K562 (cell line): ENCODE results near the gene PLEKHO2. TPM values are rescaled to one million over a fixed set of nuclear protein-coding genes. Genes with fewer than 3 reads are reported as not detected.

Experiments
- ATAC-seq: fragments of 200-7000 bp; cut with Tn5 transposase; 3 replicates; pipeline ENCODE4 v1.9.1; 2020; ENCODE audit warnings: moderate library complexity
- BruUV-seq: library from RNA; stranded (reverse); fragments of 400-500 nt; replicated peaks from 2 replicates; lab custom pipeline; 2021; lab: Mats Ljungman, UMichigan
- CTCF ChIA-PET: fragments of 300-600 bp; formaldehyde crosslinking; extraction: SDS; loops from one replicate; lab custom pipeline; 2021; ENCODE audit warnings: low intra/inter-chr PET ratio; lab: Yijun Ruan, JAX
- POLR2A ChIA-PET: fragments of 300-600, 350-650 bp; sonication (Branson Sonifier 250); formaldehyde crosslinking; extraction: SDS; loops from one replicate; lab custom pipeline; 2021; ENCODE audit warnings: antibody characterized with exemption, inconsistent platforms; lab: Yijun Ruan, JAX
- DNase-seq, 4 experiments: peaks; one replicate each; pipeline versions ENCODE4 v3.0.0 to v3.0.0-alpha.2; 2011 to 2018; ENCODE audit warnings: low spot score in 3 of 4, mixed read lengths in 3 of 4; ENCODE audit errors: extremely low read depth in 1 of 4
- FAIRE-seq: peaks from 2 replicates; lab custom pipeline; 2011; peaks lifted over from hg19 to GRCh38; lab: Jason Lieb, UNC
- H2AFZ ChIP-seq: 2 replicates; pipeline ENCODE4 v1.6.0; 2011; ENCODE audit warnings: low read depth, low read length, control low read depth, inconsistent platforms
- H3K27ac ChIP-seq: fragments of 200-600 bp; 3 replicates; pipeline ENCODE4 v1.8.0; 2011; ENCODE audit warnings: low read depth, mild to moderate bottlenecking, control low read depth, inconsistent platforms, low read length, moderate library complexity, mixed read lengths; ENCODE audit errors: extremely low read depth
- H3K27me3 ChIP-seq, 2 experiments: fragments of 300-600 bp in 1 of 2; 2 replicates in 1 of 2; 3 replicates in 1 of 2; pipeline versions ENCODE4 v1.6.0 to v1.8.0; 2011; ENCODE audit warnings: inconsistent platforms in 2 of 2, low read length in 2 of 2, mild to moderate bottlenecking in 1 of 2, mixed read lengths in 1 of 2, moderate library complexity in 1 of 2; ENCODE audit not compliant: control insufficient read depth in 2 of 2, insufficient read depth in 2 of 2
- H3K36me3 ChIP-seq: fragments of 300-600 bp; 3 replicates; pipeline ENCODE4 v1.8.0; 2011; ENCODE audit warnings: mild to moderate bottlenecking, low read length, inconsistent platforms; ENCODE audit not compliant: control insufficient read depth, insufficient read depth
- H3K4me1 ChIP-seq, 2 experiments: fragments of 200-600 bp in 1 of 2; replicated peaks in 1 of 2; 2 replicates in 1 of 2; 3 replicates in 1 of 2; pipeline versions ENCODE4 v1.5.1 to v1.8.0; 2011; ENCODE audit warnings: inconsistent platforms in 2 of 2, low read length in 2 of 2, mild to moderate bottlenecking in 1 of 2, mixed read lengths in 1 of 2, moderate library complexity in 1 of 2; ENCODE audit not compliant: control insufficient read depth in 2 of 2, insufficient read depth in 2 of 2
- H3K4me2 ChIP-seq: 2 replicates; pipeline ENCODE4 v1.6.1; 2011; ENCODE audit warnings: low read length, control low read depth, inconsistent platforms, mixed read lengths; ENCODE audit not compliant: insufficient read depth
- H3K4me3 ChIP-seq: fragments of 200-600 bp; sonication (generic), shearing (Covaris generic); 2 replicates; pipeline ENCODE4 v1.5.1; 2016; ENCODE audit warnings: control low read depth, inconsistent platforms
- H3K79me2 ChIP-seq: fragments of 200-600 bp; 3 replicates; pipeline ENCODE4 v1.8.0; 2011; ENCODE audit warnings: low read length, inconsistent platforms; ENCODE audit not compliant: control insufficient read depth, insufficient read depth
- H3K9ac ChIP-seq, 2 experiments: 2 replicates each; pipeline versions ENCODE4 v1.6.0 to v1.6.1; 2011; ENCODE audit warnings: low read depth in 2 of 2, low read length in 2 of 2, control low read depth in 1 of 2, inconsistent platforms in 1 of 2, mild to moderate bottlenecking in 1 of 2, mixed read lengths in 1 of 2; ENCODE audit not compliant: insufficient read depth in 1 of 2
- H3K9me1 ChIP-seq: one replicate; pipeline ENCODE4 v1.6.0; 2011; ENCODE audit warnings: inconsistent platforms, mild to moderate bottlenecking, low read length, moderate library complexity; ENCODE audit not compliant: control insufficient read depth, insufficient read depth
- H3K9me3 ChIP-seq: replicated peaks from 2 replicates; pipeline ENCODE4 v1.5.1; 2011; ENCODE audit warnings: low read depth, low read length, inconsistent platforms; ENCODE audit not compliant: control insufficient read depth, insufficient read depth
- H4K20me1 ChIP-seq: replicated peaks from 2 replicates; pipeline ENCODE4 v1.6.1; 2011; ENCODE audit warnings: low read length, inconsistent platforms, mixed read lengths; ENCODE audit not compliant: control insufficient read depth, insufficient read depth
- CAMTA2 ChIP-seq: fragments of 250-450 bp; sonication (Bioruptor Pico); conservative IDR thresholded peaks from 2 replicates; pipeline ENCODE4 v1.5.1; 2022
- CTBP1 ChIP-seq: fragments of 450-650 bp; IDR thresholded peaks from 2 replicates; pipeline ENCODE4 v1.6.1; 2016; ENCODE audit warnings: borderline replicate concordance
- ETS2 ChIP-seq: IDR thresholded peaks from 2 replicates; pipeline ENCODE4 v1.6.1; 2016; ENCODE audit warnings: borderline replicate concordance, missing genetic modification characterization, mild to moderate bottlenecking, moderate library complexity, missing compliant biosample characterization; ENCODE audit not compliant: poor library complexity, severe bottlenecking
- MIER1 ChIP-seq: fragments of 450-650 bp; IDR thresholded peaks from 2 replicates; pipeline ENCODE4 v1.6.1; 2016; ENCODE audit warnings: antibody characterized with exemption, mild to moderate bottlenecking, low read depth
- MYBL2 ChIP-seq, 2 experiments: fragments of 450-650 bp in 1 of 2; sonication (generic) in 1 of 2; formaldehyde crosslinking in 1 of 2; IDR thresholded peaks; 2 replicates each; pipeline versions ENCODE4 v1.6.1 to v1.8.1; 2017 to 2022; ENCODE audit warnings: borderline replicate concordance in 1 of 2, inconsistent platforms in 1 of 2, low read depth in 1 of 2, mild to moderate bottlenecking in 1 of 2, missing genetic modification reagents in 1 of 2, moderate library complexity in 1 of 2
- NEUROD1 ChIP-seq: fragments of 150-350 bp; IDR thresholded peaks from 2 replicates; pipeline ENCODE4 v1.6.1; 2014; ENCODE audit warnings: borderline replicate concordance, low read length, low read depth; ENCODE audit not compliant: partially characterized antibody
- NFE2 ChIP-seq: IDR thresholded peaks from 2 replicates; pipeline ENCODE4 v1.6.1; 2014; ENCODE audit warnings: antibody characterized with exemption, low read depth
- PHB ChIP-seq: fragments of 250-450 bp; sonication (Bioruptor Pico); IDR thresholded peaks from 2 replicates; pipeline ENCODE4 v1.5.0; 2021
- SPI1 ChIP-seq: IDR thresholded peaks from 2 replicates; pipeline ENCODE4 v1.6.1; 2011; ENCODE audit warnings: low read depth, low read length, control low read depth, borderline replicate concordance
- SRSF7 ChIP-seq: fragments of 200-400 bp; formaldehyde crosslinking; optimal IDR thresholded peaks from 2 replicates; pipeline ENCODE3; 2017; ENCODE audit warnings: mild to moderate bottlenecking, low read depth, low read length
- ZNF280B ChIP-seq: fragments of 250-450 bp; sonication (Bioruptor Pico); IDR thresholded peaks from 2 replicates; pipeline ENCODE4 v1.5.1; 2021; ENCODE audit warnings: mild to moderate bottlenecking
- ZNF384 ChIP-seq: IDR thresholded peaks from 2 replicates; pipeline ENCODE4 v1.6.1; 2012; ENCODE audit warnings: low read depth, low read length, improper control_type of control experiment
- WGBS: fragments of 100-300 bp; shearing (Covaris generic); methylation state at CpG from one replicate; pipeline ENCODE4 v1.1.6; 2016; ENCODE audit warnings: low coverage, mixed read lengths; ENCODE audit not compliant: insufficient coverage; ENCODE audit errors: missing lambda C conversion rate; 5-methylcytosine and 5-hydroxymethylcytosine counted together
- in situ Hi-C: fragments of 300-500 bp; cut with MboI; formaldehyde crosslinking; loops from 4 replicates; pipeline ENCODE4 v1.15.0; 2018; ENCODE audit warnings: inconsistent platforms, mixed read lengths
- intact Hi-C: fragments of 100-400 bp; cut with micrococcal nuclease; formaldehyde crosslinking; loops from 2 replicates; pipeline ENCODE4 v1.14.2; 2022
- polyA plus RNA-seq, 8 experiments: library from polyadenylated mRNA; depleted of rRNA in 4 of 8; stranded (reverse) in 5 of 8; unstranded in 3 of 8; fragments of >200 nt; fragmentation: Nextera tagmentation in 2 of 8; fragmentation: Illumina TruSeq in 1 of 8; extraction: Ambion mirVana in 2 of 8; extraction: Trizol in 1 of 8; gene quantifications; 2 replicates each; pipeline versions ENCODE4 v1.2.1 to v1.2.3, GENCODE V29; 2011 to 2014; ENCODE audit warnings: inconsistent platforms in 1 of 8, missing spikeins in 1 of 8
- total RNA-seq, 7 experiments: library from RNA; depleted of rRNA in 6 of 7; stranded (reverse); fragments of >200 nt in 6 of 7; fragmentation: Illumina TruSeq in 2 of 7; extraction: Trizol in 2 of 7; gene quantifications; 2 replicates each; pipeline versions ENCODE4 v1.2.1 to v1.2.3, GENCODE V29; 2011 to 2021; ENCODE audit warnings: low replicate concordance in 1 of 7
- TF ChIP-seq, protein P1 (sequence below): fragments of 250-450 bp; sonication (Bioruptor Pico); IDR thresholded peaks from 2 replicates; pipeline ENCODE4 v1.4.0; 2020; ENCODE audit warnings: mild to moderate bottlenecking, moderate library complexity

Gene PLEKHO2
- total and polyA plus RNA-seq, 9 of the 15 experiments (the other 6 are each of a cell fraction or from before 2014, with no cell fraction given): 0.24 to 8.8 (median 5.5) TPM

GRCh38 chr15:64851503-64851840, 9.8 kb downstream of the PLEKHO2 start (continued):
- TF ChIP-seq, protein P1, sequence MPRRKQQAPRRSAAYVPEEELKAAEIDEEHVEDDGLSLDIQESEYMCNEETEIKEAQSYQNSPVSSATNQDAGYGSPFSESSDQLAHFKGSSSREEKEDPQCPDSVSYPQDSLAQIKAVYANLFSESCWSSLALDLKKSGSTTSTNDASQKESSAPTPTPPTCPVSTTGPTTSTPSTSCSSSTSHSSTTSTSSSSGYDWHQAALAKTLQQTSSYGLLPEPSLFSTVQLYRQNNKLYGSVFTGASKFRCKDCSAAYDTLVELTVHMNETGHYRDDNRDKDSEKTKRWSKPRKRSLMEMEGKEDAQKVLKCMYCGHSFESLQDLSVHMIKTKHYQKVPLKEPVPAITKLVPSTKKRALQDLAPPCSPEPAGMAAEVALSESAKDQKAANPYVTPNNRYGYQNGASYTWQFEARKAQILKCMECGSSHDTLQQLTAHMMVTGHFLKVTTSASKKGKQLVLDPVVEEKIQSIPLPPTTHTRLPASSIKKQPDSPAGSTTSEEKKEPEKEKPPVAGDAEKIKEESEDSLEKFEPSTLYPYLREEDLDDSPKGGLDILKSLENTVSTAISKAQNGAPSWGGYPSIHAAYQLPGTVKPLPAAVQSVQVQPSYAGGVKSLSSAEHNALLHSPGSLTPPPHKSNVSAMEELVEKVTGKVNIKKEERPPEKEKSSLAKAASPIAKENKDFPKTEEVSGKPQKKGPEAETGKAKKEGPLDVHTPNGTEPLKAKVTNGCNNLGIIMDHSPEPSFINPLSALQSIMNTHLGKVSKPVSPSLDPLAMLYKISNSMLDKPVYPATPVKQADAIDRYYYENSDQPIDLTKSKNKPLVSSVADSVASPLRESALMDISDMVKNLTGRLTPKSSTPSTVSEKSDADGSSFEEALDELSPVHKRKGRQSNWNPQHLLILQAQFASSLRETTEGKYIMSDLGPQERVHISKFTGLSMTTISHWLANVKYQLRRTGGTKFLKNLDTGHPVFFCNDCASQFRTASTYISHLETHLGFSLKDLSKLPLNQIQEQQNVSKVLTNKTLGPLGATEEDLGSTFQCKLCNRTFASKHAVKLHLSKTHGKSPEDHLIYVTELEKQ (CRISPR knock-in tag): no peak
- TF ChIP-seq PHB (no peak), CAMTA2 (CRISPR knock-in tag) (no peak), SPI1 (no peak), ZNF384 (no peak), NFE2 (peak; percentile 19; the same call in 1 of the 2 replicates)

GRCh38 chr15:64854041-64854440, 12.3 kb downstream of the PLEKHO2 start:
- Histone ChIP-seq H3K4me1 (peaks cover 0 to 9% of the 10 kb centered on the region in 2 experiments; a peak in 3 of 5 replicates), H3K4me3 (no peak overlapping the region), H3K27me3 (no peaks in the 10 kb centered on the region), H3K4me2 (no peak overlapping the region), H3K9me1 (no peaks in the 10 kb centered on the region), H2AFZ (no peak overlapping the region), H4K20me1 (peaks cover 5% of the 10 kb centered on the region; the same call in 1 of the 2 replicates), H3K27ac (no peak overlapping the region), H3K79me2 (no peaks in the 10 kb centered on the region), H3K9me3 (no peaks in the 10 kb centered on the region), H3K36me3 (peaks cover 50% of the 10 kb centered on the region; the same call in 2 of the 3 replicates), H3K9ac (peak overlapping the region in 1 of 2 experiments; percentile 42; a peak in 2 of 4 replicates)
- BruUV-seq: no TSS peak
- CTCF ChIA-PET: no interaction called here
- DNase-seq (no peak), ATAC-seq (no peak), FAIRE-seq (no peak)
- 75% methylated on average over 4 of the region's 4 CpGs for WGBS
- intact Hi-C loops: no loop called here
- POLR2A ChIA-PET: interaction anchor here (0.6 kb wide), 1 partner anchor 11 kb away, joined by 3 read pairs; no protein-coding TSS in a partner anchor
- in situ Hi-C loops: no loop called here
- TF ChIP-seq SRSF7 (no peak), ETS2 (tag) (no peak), MIER1 (no peak), MYBL2 (IDR thresholded peaks at IDR 0.05; ENCODE audit: low read depth) (no peak), MYBL2 (CRISPR knock-in tag; IDR thresholded peaks at IDR 0.05; ENCODE audit: borderline replicate concordance) (no peak), NEUROD1 (no peak), CTBP1 (no peak), ZNF280B (CRISPR knock-in tag) (no peak)
